NCI-H526 treated with DMSO at 0.1 percent for 48 hours (cell line): Measurements from ENCODE around the gene GID8.
"Not testable (repeated sequence)": the region's sequence is repeated elsewhere in the genome, so short reads cannot be mapped to it uniquely, and the experiment has no call there.

Experiments
- DNase-seq: peaks from one replicate; lab custom pipeline; 2025; lab: John Stamatoyannopoulos, UW

GID8 gene

DNA sequence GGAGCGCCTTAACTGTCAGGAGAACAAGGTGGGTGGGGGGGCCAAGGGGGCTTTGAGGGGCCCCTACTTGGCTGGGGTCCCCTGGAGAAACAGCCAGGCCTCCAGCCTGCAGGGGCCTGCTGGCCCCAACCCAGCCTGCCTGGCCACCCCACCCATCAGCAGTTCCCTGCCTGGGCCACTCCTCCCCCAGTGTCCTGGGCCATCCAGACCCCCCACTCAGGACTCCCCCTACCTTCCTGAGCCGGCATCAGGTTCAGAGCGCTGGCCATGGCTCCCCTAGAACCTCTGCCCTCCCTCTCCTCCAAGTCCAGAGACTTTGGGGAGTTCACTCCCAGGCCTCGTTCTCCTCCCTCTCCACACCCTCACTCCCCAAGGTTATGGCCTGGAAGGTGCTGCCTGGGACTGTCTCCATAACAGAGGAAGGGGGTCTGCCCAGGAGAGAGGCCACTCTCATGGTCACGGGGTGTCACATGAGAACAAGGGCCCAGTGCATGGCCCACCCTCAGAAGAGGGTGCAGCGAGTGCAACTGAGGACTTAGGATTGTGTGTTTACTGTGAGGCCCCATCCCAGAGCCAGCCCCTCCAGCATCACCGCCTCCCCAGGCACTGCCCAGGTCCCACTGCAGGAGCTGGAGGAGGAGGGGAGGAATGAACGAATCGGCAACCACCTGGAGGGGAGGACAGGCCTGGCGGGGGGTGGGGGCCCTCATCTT lies 20.6 kb downstream of the GID8 start:
- DNase-seq, result no peak

DNA sequence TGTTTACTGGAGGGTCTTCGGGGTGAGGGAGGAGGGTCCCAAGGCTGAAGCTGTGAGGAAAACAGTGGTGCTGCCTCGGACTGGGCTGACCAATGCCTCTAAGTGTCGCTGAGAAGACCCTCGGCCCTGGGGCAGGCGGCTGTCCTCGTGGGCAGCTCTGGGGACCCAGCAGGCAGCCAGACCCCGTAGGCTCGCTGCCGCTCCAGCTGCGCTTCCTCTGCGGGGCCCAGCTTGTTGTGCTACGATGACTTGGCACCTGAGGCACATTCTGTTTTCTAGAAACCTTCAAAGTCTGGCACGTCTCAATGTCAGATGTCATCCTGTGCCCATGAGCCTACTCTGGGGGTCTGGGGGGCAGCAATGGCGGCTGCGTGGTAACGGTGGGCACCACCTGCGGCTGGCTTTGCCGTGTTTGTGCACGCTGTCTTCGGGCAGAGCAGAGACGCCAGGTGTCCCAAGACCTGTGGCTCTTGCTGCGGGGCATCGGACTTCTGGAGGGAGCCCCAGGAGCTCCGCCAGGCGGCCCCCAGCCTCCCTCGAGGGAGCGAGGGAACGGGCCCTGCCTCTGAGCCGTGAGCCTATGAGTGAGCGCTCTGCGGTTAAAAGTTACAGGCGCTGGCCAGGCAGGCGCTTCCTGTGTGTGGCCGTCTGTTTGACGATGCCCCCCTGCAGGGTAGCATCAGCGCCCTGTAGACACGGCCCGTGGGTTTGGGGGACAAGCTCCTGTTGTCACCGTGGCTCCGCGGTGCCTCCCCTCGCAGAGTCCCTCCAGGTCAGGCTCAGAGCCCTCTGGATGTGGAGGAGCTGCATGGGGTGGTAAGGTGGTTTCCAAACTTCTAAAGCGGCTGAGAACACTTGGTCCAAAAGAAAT lies 21.4 kb downstream of the GID8 start:
- no peak for DNase-seq

DNA sequence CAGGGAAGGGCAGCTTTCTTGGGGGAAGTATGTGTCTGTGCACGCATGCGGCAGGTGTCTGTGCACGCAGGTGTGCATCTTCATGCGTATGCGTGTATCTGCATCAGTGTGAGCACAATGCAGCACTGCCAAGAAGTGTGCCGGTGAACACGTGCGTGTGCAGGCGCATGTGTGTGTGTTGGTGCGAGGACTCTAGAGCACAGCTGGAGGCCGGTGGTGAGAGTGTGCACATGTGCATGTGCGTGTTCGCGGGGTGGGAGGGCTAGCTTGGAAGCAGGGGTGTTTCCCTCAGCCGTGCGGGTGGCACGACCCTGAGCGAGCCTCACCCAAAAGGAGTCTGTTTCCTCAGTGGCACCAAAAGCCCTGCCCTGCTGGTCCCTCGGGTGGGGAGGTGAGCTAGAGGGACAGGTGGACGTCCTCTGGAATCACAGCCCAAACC lies 22.1 kb downstream of the GID8 start:
- DNase-seq, result no peak

DNA sequence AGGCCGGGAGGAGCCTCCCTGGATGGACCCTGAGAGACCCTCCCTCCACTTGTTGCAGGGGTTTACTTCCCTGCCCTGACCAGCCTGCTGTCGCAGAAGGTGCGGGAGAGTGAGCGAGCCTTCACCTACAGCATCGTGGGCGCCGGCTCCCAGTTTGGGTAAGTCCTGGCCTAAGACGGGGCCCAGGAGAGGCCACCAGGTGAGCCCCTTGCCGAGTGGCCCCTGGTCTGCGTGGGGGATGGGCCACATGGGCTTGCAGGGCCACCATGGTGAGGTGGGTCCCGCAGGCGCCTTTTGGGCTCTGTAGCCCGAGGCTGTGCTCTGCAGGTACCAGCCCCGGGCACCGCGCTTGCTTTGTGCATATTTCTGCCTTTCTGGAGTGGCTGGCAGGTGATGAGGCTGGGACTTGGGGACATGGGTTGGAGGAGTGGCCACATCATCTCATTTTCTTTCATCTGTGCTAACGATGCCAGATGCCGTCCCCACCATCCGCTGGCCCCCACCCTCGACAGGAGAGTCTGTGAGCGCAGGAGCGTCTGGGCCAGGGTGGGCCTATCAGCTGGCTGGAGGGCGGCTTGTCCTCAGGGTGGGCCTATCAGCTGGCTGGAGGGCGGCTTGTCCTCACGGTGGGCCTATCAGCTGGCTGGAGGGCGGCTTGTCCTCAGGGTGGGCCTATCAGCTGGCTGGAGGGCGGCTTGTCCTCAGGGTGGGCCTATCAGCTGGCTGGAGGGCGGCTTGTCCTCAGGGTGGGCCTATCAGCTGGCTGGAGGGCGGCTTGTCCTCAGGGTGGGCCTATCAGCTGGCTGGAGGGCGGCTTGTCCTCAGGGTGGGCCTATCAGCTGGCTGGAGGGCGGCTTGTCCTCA lies 22.7 kb downstream of the GID8 start:
- DNase-seq, result not testable (repeated sequence)

DNA sequence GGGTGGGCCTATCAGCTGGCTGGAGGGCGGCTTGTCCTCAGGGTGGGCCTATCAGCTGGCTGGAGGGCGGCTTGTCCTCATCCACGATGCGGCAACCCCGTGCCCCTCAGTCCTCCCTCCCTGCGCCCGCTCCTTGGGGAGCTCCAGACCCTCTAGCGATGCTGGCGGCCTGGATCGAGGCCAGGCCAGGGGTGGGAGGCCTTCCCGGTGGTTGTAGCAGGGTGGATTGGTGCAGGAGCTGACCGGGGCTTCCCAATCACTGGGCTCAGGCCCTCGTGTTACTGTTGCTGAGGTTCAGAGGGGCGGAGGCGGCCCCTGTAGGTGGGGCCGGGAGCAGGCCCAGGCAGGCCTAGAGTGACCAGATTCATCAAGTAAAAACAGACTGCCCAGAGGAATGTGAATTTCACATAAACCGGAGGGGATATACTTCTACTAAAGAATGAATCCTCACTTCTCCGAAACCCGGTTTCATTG lies 23.4 kb downstream of the GID8 start:
- DNase-seq, result no peak

- no peak for DNase-seq
These were observed 23.9 kb downstream of the GID8 start for GRCh38 chr20:62961799-62962198.

- DNase-seq, result no peak
These were observed 24.4 kb downstream of the GID8 start for GRCh38 chr20:62962221-62962879.

DNA sequence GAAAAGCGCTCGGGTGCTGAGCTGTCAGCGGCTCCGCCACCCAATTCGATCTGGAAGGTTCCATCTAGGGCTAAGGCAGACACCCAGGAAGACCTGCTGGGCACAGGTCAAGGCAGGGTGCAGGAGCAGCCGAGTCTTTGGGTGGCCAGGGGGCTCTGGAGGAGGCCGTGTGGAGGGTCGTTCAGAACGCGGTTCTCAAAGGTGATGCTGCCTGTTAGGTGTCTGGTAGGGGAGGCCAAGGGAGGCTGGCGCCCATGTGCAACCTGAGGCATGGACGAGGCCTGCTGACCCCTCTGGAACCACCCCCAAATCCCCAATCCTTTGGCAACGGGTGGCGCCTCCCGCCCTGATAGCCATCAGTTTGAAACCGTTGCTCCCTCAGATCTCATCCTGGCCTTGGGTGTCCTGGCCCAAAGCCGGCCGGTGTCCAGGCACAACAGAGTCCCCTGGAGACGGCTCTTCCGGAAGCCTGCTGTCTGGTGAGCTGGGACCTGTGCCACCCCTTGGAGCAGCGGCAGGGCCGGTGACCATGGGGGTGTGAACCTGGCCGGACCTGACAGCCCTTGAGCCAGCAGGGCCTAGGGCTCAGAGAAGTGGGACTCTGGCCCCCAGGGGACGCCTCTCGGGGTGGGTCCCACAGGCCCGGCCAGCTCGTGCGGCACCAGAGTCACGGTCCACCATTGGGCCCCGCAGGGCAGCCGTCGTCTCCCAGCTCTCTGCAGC lies 25.1 kb downstream of the GID8 start:
- no peak for DNase-seq

DNA sequence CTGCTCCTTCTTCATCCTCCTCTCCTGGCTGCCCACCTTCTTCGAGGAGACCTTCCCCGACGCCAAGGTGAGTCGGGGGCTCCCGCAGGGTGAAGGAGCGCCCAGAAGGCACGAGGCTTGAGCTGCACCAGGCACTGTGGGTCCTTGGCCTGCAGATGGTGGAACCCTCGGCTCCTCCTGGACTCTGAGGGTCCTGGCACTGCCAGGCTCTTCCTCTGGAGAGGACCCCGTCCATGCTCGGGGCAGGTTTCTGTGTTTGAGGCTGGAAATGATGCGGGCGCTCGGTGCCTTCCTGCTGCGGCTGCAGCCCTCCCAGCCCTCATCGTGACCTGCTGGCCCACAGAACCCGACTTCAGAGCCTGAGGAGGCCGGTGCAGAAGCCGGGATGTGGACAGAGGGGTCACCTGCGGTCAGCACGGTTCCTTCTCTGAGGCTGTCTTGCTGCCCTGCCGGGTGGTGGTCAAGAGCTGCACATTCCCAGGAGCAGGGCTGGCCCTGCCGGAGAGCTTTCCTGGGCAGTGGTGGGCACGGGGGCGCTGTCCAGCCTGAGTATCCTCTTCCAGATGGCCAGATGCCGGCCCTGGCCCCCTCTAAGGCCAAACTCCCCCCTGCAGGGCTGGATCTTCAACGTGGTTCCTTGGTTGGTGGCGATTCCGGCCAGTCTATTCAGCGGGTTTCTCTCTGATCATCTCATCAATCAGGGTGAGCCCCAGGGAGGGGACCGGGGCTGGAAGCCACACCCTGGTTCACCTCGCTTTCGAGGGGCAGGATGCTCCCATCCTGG lies 25.9 kb downstream of the GID8 start:
- DNase-seq, result no peak

DNA sequence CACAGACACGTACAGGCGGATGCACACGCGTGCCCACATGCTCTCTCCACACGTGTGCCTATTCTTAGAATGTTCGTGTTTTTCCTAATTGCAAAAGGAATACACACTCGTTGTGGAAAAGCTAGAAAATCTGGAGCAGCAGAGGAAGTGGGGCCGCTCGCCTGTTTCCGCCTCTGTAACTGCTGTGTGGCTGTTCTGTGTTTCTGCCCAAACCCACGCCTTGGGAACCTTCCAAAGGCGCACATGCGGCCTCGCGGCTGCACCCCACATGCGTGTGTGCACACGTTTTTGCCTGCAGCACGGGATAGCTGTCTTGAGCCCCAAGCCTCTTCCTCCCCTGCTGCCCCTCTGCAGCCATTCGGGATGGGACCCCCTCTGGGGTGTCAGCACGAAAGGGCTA lies 26.8 kb downstream of the GID8 start:
- DNase-seq, result no peak

DNA sequence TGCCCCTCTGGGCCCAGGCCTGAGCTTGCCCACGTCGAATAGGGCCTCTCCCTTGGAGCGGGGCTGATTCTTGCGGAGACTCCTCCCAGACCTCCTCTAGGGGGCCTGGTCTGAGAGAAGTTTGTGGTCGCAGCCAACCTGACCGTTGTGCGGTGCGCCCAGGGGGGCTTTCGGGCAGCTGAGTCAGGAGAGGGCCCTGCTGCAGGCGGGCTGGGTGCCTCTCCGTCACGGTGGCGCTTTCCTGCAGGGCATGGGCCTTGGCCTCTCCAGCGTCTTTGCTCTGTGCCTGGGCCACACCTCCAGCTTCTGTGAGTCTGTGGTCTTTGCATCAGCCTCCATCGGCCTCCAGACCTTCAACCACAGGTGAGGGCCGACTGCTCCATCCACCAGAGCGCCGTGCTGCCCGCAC lies 27.4 kb downstream of the GID8 start:
- DNase-seq, result no peak

DNA sequence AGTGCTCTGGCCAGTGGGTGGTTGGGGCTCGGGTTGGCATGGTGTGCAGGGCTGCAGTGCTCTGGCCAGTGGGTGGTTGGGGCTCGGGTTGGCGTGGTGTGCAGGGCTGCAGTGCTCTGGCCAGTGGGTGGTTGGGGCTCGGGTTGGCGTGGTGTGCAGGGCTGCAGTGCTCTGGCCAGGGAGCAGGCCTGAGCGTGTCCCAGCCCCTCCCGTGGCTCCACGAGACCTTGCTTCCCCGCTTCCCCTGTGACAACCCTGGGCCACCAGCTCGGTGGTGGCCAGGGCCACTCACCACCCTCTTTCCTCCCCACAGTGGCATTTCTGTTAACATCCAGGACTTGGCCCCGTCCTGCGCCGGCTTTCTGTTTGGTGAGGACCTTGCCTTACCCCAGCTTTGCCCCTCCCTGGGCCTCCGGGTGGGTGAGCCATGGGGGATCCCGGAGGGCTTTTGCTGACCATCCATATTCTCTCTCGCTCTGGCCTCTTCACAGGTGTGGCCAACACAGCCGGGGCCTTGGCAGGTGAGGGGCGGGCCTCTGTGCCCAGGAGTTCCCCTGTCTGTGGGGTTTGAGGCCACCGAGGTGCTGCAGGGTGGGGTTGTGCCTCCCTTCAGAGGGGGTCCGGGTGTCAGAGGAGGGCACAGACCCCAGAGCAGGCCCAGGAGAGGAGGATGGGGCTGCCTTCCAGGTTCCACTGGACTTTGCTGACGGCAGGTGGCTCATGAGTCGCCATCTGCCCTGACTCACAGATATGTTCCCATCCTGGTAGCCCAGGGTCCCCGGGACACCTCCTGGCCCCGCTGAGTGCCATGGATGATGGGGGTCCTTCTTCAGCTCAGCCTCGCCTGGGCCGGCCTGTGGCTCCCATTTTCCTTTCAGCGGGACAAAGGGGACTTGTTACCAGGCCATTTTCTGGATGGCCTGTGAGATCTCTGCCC lies 28.5 kb downstream of the GID8 start:
- no peak for DNase-seq

- no peak for DNase-seq
These were observed 29.2 kb downstream of the GID8 start for GRCh38 chr20:62967149-62967501.

DNA sequence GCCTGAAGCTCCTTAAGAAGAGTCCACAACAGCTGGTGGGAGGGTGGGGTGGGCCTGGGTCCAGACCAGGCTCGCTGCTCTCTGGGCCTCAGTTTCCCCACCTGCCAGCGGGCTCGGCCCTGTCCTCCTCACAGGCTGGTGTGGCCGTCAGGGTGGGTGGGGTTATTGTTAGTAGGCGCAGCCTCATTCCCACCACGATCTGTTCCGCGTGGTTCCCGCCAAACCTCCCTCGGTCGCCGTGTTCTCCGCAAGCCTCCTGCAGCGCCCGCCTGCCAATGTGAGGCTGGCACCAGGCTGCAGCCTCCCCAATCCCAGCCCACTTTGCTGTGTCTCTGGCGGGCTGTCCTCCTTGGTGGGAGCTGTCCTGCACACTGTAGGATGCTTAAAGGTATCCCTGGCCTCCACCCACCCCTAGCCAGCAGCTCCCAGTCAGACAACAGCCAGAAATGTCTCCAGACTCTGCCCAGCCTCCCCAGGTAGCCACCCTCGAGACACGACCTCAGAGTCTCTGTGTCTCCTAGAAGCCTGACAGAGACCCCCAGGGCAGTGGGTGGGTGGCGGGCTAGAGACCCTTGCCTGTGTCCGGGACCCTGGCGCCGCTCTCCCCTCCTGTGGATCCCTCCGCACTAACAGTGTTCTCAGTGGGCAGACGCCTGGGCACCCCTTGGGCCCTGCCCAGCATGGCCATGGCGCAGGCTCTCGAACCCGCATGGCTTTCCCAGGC lies 29.8 kb downstream of the GID8 start:
- DNase-seq, result no peak

- DNase-seq, result no peak
These were observed 30.6 kb downstream of the GID8 start for GRCh38 chr20:62968378-62969178.

DNA sequence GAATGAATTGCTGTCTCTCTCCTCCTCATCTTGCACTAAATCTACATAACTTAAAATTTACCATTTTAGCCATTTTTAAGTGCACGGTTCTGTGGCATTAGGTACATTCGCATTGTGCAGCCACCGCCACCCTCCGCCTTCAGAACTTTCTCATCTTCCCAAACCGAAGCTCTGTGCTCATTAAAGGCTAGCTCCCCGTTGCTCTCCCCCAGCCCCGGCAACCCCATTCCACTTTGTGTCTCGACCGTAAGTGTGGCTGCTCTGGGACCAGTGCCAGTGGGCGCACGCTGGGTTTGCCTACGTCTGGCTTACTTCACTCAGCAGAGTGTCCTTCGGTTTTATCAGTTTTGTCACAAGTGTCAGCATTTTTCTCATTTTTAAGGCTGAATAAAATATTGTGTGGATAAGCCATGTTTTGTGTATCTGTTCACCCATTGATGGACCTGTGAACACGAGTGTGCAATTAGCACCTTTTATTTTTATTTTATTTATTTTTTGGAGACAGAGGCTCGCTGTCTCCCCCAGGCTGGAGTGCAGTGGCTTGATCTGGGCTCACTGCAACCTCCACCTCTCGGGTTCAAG lies 31.3 kb downstream of the GID8 start:
- DNase-seq, result no peak

DNA sequence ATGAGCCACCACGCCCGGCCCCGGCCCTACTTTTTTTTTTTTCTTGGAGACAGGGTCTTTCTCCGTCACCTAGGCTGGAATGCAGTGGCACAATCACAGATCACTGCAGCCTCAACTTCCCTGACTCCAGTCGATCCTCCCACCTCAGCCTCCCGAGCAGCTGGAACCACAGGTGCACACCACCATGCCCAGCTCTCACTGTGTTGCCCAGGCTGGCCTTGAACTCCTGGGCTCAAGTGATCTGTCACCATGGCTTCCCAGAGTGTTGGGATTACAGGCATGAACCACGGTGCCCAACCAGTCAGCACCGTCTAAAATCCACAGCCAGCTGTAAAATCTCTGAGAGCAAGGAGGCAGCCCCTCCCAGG lies 32.0 kb downstream of the GID8 start:
- DNase-seq, result no peak
